ENCODE measurements around the gene FYB1. TPM values are rescaled to one million over a fixed set of nuclear protein-coding genes. Genes with fewer than 3 reads are reported as not detected.

Gene FYB1
- total RNA-seq, 1 experiment from 2014 or later, result 0.42 TPM

GRCh38 chr5:39114155-39114554 is 105.2 kb downstream of the FYB1 start:
- Histone ChIP-seq H3K4me3 (replicated peaks in 1 of 2; ENCODE audit: low read depth in 1 of 2, low read length in 2 of 2) (no peak overlapping the region), H2AFZ (ENCODE audit: low read depth, low read length, poor library complexity, severe bottlenecking) (no peak overlapping the region), H3K27ac (ENCODE audit: low read depth, low read length) (no peak overlapping the region), H3K9ac (ENCODE audit: low read length) (no peak overlapping the region), H3K9me2 (ENCODE audit: insufficient read depth) (no peaks in the 10 kb centered on the region), H3K36me3 (ENCODE audit: control insufficient read depth in 1 of 2, insufficient read depth in 2 of 2, low read length in 2 of 2) (no peaks in the 10 kb centered on the region), H3K4me2 (ENCODE audit: low read length) (no peak overlapping the region), H3K4me1 (ENCODE audit: control insufficient read depth in 1 of 2, insufficient read depth in 2 of 2, low read length in 2 of 2) (no peaks in the 10 kb centered on the region), H3K79me2 (ENCODE audit: insufficient read depth, low read length) (no peaks in the 10 kb centered on the region), H3K27me3 (ENCODE audit: insufficient read depth, low read length) (no peaks in the 10 kb centered on the region), H4K20me1 (ENCODE audit: insufficient read depth) (no peaks in the 10 kb centered on the region), H3K9me3 (ENCODE audit: control insufficient read depth in 1 of 2, insufficient read depth in 1 of 2, low read depth in 1 of 2, low read length in 2 of 2) (no peaks in the 10 kb centered on the region)
- ChIA-PET RAD21 (ENCODE audit: low non-redundant PET in 1 of 2, low total read pairs in 2 of 2, uncharacterized antibody in 2 of 2, unreplicated experiment in 2 of 2) (no interaction called here), CTCF (no interaction called here), POLR2A (no interaction called here)
- BruUV-seq (replicated peaks), result no TSS peak
- DNase-seq (ENCODE audit: low read depth, low spot score) (no peak), ATAC-seq (no peak)
- no peak for TF ChIP-seq MAX (IDR thresholded peaks at IDR 0.05)
- intact Hi-C loops (cut with micrococcal nuclease), result no loop called here

DNA sequence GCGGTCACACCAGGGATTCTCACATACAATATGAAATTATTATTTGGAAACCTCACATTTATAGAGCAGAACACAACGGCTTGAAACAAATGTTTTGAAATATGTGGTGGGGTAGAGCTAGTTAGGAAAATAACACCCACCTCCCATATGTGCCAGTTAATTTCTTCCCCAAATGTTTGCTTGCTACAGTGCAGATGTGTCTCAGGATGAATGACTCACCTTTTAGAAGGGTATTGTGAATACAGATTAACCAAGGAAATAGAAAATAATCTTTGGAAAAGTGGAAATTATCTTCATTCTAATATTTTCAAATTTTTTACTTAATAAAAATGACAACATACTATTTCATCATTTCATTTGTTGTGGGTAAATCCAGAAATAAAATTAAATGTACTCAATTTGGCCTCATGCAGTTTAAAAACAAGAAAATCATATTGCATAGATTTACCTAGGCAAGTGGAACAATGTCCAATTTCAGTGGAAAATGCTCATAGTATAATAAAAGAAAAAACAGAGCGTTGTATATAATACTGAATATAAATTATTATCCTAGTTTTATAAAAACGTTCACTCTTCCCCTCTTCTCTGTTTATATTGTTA is 105.9 kb downstream of the FYB1 start:
- H3K79me2 ChIP-seq (ENCODE audit: insufficient read depth, low read length), result no peaks in the 10 kb centered on the region
- ChIA-PET CTCF (no interaction called here), POLR2A (no interaction called here), RAD21 (ENCODE audit: low non-redundant PET in 1 of 2, low total read pairs in 2 of 2, uncharacterized antibody in 2 of 2, unreplicated experiment in 2 of 2) (no interaction called here)
- DNase-seq (ENCODE audit: low read depth, low spot score) (no peak), ATAC-seq (no peak)
- H3K9ac ChIP-seq (ENCODE audit: low read length), result no peak overlapping the region
- H3K27ac ChIP-seq (ENCODE audit: low read depth, low read length), result no peak overlapping the region
- H3K9me2 ChIP-seq (ENCODE audit: insufficient read depth), result no peaks in the 10 kb centered on the region
- no peak overlapping the region for H3K4me3 ChIP-seq (replicated peaks in 1 of 2; ENCODE audit: low read depth in 1 of 2, low read length in 2 of 2)
- no TSS peak for BruUV-seq (replicated peaks)
- H3K27me3 ChIP-seq (ENCODE audit: insufficient read depth, low read length), result no peaks in the 10 kb centered on the region
- H3K4me1 ChIP-seq (ENCODE audit: control insufficient read depth in 1 of 2, insufficient read depth in 2 of 2, low read length in 2 of 2), result no peaks in the 10 kb centered on the region
- intact Hi-C loops (cut with micrococcal nuclease), result no loop called here
- no peaks in the 10 kb centered on the region for H4K20me1 ChIP-seq (ENCODE audit: insufficient read depth)
- no peak overlapping the region for H3K4me2 ChIP-seq (ENCODE audit: low read length)
- H3K9me3 ChIP-seq (ENCODE audit: control insufficient read depth in 1 of 2, insufficient read depth in 1 of 2, low read depth in 1 of 2, low read length in 2 of 2), result no peaks in the 10 kb centered on the region
- no peaks in the 10 kb centered on the region for H3K36me3 ChIP-seq (ENCODE audit: control insufficient read depth in 1 of 2, insufficient read depth in 2 of 2, low read length in 2 of 2)
- no peak overlapping the region for H2AFZ ChIP-seq (ENCODE audit: low read depth, low read length, poor library complexity, severe bottlenecking)
- no peak for TF ChIP-seq TCF7L2 (IDR thresholded peaks at IDR 0.05; ENCODE audit: borderline replicate concordance, extremely low read depth, insufficient read depth, insufficient read length)
- TF ChIP-seq EGR1 (IDR thresholded peaks at IDR 0.05; ENCODE audit: low read depth), result no peak
- no peak for TF ChIP-seq ATF3 (IDR thresholded peaks at IDR 0.05)
- TF ChIP-seq, protein P1, sequence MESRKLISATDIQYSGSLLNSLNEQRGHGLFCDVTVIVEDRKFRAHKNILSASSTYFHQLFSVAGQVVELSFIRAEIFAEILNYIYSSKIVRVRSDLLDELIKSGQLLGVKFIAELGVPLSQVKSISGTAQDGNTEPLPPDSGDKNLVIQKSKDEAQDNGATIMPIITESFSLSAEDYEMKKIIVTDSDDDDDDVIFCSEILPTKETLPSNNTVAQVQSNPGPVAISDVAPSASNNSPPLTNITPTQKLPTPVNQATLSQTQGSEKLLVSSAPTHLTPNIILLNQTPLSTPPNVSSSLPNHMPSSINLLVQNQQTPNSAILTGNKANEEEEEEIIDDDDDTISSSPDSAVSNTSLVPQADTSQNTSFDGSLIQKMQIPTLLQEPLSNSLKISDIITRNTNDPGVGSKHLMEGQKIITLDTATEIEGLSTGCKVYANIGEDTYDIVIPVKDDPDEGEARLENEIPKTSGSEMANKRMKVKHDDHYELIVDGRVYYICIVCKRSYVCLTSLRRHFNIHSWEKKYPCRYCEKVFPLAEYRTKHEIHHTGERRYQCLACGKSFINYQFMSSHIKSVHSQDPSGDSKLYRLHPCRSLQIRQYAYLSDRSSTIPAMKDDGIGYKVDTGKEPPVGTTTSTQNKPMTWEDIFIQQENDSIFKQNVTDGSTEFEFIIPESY (IDR thresholded peaks at IDR 0.05; ENCODE audit: extremely low read depth, insufficient replicate concordance, low read length), result no peak
- no peak for TF ChIP-seq EZH2phosphoT487 (IDR thresholded peaks at IDR 0.05; ENCODE audit: borderline replicate concordance)
- no peak for TF ChIP-seq SRF (IDR thresholded peaks at IDR 0.05; ENCODE audit: low read depth)
- no peak for TF ChIP-seq CBX3 (IDR thresholded peaks at IDR 0.05; ENCODE audit: low read depth)
- no peak for TF ChIP-seq JUND (IDR thresholded peaks at IDR 0.05)
- TF ChIP-seq EZH2 (IDR thresholded peaks at IDR 0.05), result no peak
- TF ChIP-seq, protein P2, sequence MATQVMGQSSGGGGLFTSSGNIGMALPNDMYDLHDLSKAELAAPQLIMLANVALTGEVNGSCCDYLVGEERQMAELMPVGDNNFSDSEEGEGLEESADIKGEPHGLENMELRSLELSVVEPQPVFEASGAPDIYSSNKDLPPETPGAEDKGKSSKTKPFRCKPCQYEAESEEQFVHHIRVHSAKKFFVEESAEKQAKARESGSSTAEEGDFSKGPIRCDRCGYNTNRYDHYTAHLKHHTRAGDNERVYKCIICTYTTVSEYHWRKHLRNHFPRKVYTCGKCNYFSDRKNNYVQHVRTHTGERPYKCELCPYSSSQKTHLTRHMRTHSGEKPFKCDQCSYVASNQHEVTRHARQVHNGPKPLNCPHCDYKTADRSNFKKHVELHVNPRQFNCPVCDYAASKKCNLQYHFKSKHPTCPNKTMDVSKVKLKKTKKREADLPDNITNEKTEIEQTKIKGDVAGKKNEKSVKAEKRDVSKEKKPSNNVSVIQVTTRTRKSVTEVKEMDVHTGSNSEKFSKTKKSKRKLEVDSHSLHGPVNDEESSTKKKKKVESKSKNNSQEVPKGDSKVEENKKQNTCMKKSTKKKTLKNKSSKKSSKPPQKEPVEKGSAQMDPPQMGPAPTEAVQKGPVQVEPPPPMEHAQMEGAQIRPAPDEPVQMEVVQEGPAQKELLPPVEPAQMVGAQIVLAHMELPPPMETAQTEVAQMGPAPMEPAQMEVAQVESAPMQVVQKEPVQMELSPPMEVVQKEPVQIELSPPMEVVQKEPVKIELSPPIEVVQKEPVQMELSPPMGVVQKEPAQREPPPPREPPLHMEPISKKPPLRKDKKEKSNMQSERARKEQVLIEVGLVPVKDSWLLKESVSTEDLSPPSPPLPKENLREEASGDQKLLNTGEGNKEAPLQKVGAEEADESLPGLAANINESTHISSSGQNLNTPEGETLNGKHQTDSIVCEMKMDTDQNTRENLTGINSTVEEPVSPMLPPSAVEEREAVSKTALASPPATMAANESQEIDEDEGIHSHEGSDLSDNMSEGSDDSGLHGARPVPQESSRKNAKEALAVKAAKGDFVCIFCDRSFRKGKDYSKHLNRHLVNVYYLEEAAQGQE (IDR thresholded peaks at IDR 0.05; ENCODE audit: low read depth), result no peak
- no peak for TF ChIP-seq YY1 (IDR thresholded peaks at IDR 0.05; ENCODE audit: extremely low read depth, insufficient replicate concordance, low read depth, low read length)
- no peak for TF ChIP-seq FOSL1 (IDR thresholded peaks at IDR 0.05; ENCODE audit: low read depth)
- TF ChIP-seq CEBPB (IDR thresholded peaks at IDR 0.05; ENCODE audit: low read depth), result no peak
- no peak for TF ChIP-seq ZFX (IDR thresholded peaks at IDR 0.05)
- TF ChIP-seq POLR2AphosphoS5 (IDR thresholded peaks at IDR 0.05; ENCODE audit: low read depth, low read length), result no peak

Measured in HCT116 (cell line).